GM10248 (cell line): ENCODE measurements around the gene RPL27A.

ENCODE experiments used
- CTCF ChIA-PET: fragments of 300-600 bp; sonication (Branson Sonifier 250); formaldehyde crosslinking; extraction: SDS; loops from one replicate; lab custom pipeline; 2021; ENCODE audit warnings: antibody characterized with exemption; lab: Yijun Ruan, JAX
- POLR2A ChIA-PET: fragments of 350-650 bp; sonication (Branson Sonifier 250); formaldehyde crosslinking; extraction: SDS; loops from one replicate; lab custom pipeline; 2020; ENCODE audit warnings: antibody characterized with exemption; lab: Yijun Ruan, JAX
- DNase-seq: peaks from one replicate; pipeline ENCODE4 v3.0.0; 2012; ENCODE audit errors: extremely low spot score
- TF ChIP-seq, protein P1 (sequence below): IDR thresholded peaks from 2 replicates; pipeline ENCODE4 v1.5.1; 2012; ENCODE audit warnings: mild to moderate bottlenecking, low read depth; ENCODE audit errors: extremely low read depth, missing control alignments, control extremely low read depth

RPL27A gene

DNA sequence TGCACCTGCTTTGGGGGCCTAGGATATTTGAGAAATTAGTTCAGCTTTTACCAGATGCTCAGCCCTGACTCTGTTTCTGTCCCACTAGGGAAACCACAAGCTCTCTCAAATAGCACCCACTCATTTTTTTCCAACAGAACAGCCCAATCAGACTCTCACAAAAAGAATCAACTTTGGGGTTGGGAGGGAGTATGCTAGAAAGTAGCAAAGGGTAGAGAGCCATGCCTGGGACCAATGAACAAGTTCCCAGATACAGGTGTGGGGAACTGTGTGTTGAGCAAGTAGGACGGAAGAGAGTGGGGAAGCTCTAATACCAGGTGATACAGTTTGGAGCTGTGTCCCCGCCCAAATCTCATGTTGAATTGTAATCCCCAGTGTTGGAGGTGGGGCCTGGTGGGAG lies 41.3 kb upstream of the RPL27A start:
- TF ChIP-seq, protein P1, sequence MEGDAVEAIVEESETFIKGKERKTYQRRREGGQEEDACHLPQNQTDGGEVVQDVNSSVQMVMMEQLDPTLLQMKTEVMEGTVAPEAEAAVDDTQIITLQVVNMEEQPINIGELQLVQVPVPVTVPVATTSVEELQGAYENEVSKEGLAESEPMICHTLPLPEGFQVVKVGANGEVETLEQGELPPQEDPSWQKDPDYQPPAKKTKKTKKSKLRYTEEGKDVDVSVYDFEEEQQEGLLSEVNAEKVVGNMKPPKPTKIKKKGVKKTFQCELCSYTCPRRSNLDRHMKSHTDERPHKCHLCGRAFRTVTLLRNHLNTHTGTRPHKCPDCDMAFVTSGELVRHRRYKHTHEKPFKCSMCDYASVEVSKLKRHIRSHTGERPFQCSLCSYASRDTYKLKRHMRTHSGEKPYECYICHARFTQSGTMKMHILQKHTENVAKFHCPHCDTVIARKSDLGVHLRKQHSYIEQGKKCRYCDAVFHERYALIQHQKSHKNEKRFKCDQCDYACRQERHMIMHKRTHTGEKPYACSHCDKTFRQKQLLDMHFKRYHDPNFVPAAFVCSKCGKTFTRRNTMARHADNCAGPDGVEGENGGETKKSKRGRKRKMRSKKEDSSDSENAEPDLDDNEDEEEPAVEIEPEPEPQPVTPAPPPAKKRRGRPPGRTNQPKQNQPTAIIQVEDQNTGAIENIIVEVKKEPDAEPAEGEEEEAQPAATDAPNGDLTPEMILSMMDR, result no peak
- no peak for DNase-seq
- CTCF ChIA-PET, result interaction anchor here (0.8 kb wide), 1 partner anchor 38 kb away, joined by 4 read pairs; no protein-coding TSS in a partner anchor
- POLR2A ChIA-PET, result interaction anchor here (0.6 kb wide), 1 partner anchor 56 kb away, joined by 9 read pairs; no protein-coding TSS in a partner anchor

DNA sequence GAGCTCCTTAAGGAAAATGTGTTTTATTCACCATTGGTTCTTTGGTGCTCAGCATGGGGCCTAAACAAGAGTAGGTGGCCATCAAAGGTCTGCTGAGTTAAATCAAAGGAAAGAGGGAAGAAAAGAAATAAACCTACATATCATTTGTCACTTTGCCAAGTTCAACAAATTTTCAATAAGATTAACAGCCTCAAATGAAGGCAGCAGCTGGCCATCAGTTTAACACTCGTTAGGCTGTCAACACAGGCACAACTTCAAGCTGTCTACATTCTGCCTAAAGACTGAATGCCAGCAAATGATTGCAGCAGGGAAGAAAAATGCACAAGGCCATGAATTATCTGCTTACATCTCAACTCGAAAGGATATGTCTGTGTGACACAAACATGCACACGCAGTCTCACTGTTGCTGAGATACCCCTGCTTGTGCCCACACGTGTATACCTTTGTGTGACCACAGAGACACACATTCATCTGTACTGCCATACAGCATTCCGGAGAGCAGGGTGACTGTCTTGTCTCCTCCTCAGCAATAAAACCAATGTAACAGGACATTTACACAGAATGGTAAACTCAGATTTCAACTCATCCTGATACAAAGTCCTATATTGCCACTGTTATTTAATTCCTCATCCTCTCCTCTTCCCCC lies 40.3 kb upstream of the RPL27A start:
- ChIA-PET CTCF (interaction anchor here (0.8 to 1.0 kb wide), 2 partner anchors 11 to 39 kb away, joined by 3 to 4 read pairs; no protein-coding TSS in a partner anchor), POLR2A (no interaction called here)

DNA sequence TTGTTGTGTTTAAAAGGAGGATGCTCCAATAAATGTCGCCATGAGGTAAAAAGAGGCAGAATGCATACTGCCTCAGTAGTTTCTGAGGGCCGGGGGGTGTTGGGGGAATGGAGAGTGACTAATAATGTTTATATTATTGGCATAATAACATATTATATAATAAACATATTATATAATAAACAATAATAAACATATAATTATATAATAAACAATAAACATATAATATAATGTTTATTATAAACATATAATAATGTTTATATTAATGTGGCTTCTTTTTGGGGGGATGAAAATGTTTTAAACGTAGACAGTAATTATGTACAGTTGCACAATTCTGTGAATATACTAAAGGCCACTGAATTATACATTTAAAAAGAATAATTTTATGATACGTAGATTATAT lies 35.7 kb upstream of the RPL27A start:
- POLR2A ChIA-PET, result no interaction called here
- no peak for DNase-seq
- TF ChIP-seq, protein P1, result no peak
- CTCF ChIA-PET, result interaction anchor here (1.4 to 1.7 kb wide), 4 partner anchors 8 to 430 kb away, joined by 3 to 4 read pairs (median 4); no protein-coding TSS in a partner anchor

More for the DNA sequence above, 40.3 kb upstream of the RPL27A start:
- DNase-seq, result no peak
- TF ChIP-seq, protein P1, result no peak

DNA sequence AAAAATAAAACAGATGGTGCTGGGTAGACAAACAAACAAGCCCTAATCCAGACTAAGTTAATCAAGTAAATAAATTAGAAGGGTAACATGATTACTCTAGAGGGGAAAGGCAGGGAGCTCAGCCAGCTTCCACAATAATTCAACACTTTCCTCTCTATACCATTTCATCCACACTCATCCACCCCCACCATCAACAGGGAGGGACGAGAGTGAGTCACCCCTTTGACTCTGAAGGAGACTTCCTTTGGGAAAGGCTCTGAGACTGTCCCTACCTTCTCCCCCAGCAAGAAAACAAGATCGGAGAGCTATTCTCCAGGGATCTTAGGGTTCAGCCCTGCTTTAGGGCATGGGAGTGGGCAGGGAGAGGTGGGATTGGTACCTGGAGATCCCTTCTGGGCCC lies 33.2 kb upstream of the RPL27A start:
- TF ChIP-seq, protein P1, result no peak
- CTCF ChIA-PET, result interaction anchor here (1.6 to 1.9 kb wide), 2 partner anchors 8 to 18 kb away, joined by 3 to 4 read pairs; no protein-coding TSS in a partner anchor
- POLR2A ChIA-PET, result no interaction called here
- no peak for DNase-seq

DNA sequence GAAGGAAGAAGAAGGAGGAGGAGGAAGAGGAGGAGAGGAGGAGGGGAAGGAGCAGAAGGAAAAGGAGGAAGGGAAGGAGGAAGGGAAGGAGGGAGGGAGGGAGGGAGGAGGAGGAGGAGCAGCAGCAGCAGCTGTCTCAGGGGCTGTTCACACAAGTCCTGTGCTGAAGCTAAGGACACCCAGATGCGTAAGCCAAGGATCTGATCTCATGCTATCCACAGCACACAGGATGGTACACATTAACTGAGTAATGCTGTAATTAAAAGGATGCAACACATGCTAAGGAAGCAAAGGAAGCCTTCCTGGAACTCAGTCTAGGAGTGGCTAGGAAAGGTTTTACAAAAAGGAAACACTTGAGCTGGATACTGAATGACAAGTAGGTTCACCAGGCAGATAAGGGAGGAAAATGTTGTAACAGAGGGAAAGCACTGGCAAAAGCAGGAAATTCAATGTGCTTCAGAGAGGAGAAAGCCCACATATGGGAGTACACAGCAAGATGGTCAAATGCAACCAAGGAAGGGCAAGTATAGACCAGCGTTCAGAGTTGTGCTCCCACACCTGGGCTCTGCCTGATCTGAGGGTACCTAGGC lies 32.1 kb upstream of the RPL27A start:
- CTCF ChIA-PET, result interaction anchor here (1.6 kb wide), 1 partner anchor 16 kb away, joined by 3 read pairs; no protein-coding TSS in a partner anchor
- DNase-seq, result no peak
- TF ChIP-seq, protein P1, result no peak
- POLR2A ChIA-PET, result no interaction called here

DNA sequence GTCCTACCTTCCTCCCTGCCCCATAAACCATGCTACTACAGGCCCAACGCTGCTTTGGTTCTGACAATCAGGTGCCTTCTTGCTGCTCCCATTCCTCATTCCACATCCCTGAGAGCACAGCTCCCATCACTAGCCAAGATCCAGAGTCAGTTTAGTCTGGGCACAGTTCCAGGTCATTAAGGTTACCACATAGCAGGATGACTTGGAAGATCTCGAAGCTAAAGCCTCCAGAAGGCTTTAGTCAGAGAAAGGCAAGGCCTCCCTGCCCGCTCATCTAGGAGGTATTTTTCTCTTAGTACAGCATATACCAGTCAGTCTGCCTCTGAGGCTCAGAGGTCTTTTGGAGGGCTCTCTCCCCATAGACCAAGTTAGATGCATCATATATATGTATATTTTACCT lies 30.5 kb upstream of the RPL27A start:
- TF ChIP-seq, protein P1, result no peak
- DNase-seq, result no peak
- POLR2A ChIA-PET, result no interaction called here
- CTCF ChIA-PET, result interaction anchor here (1.1 to 2.4 kb wide), 2 partner anchors 10 to 13 kb away, joined by 3 to 7 read pairs; no protein-coding TSS in a partner anchor
